NK-92 (cell line): Measurements from ENCODE around the gene GJC1.

Experiments
- DNase-seq: peaks from one replicate; lab custom pipeline; 2025; ENCODE audit not compliant: unreplicated experiment; lab: John Stamatoyannopoulos, UW

GJC1 gene

GRCh38 chr17:44804302-44805089 lies 25.6 kb downstream of the GJC1 start:
- no peak for DNase-seq

- no peak for DNase-seq
These were observed 28.2 kb downstream of the GJC1 start for GRCh38 chr17:44801880-44802279.

- DNase-seq, result no peak
These were observed 31.7 kb downstream of the GJC1 start for GRCh38 chr17:44798356-44798755.

- DNase-seq, result no peak
These were observed 32.3 kb downstream of the GJC1 start for GRCh38 chr17:44797802-44798201.

- no peak for DNase-seq
These were observed 33.4 kb downstream of the GJC1 start for GRCh38 chr17:44796731-44797130.

- no peak for DNase-seq
These were observed 34.2 kb downstream of the GJC1 start for GRCh38 chr17:44795928-44796327.

- no peak for DNase-seq
These were observed 34.7 kb downstream of the GJC1 start for GRCh38 chr17:44795421-44795820.

- DNase-seq, result no peak
These were observed 35.2 kb downstream of the GJC1 start for GRCh38 chr17:44794851-44795413.

GRCh38 chr17:44793885-44794842 lies 35.9 kb downstream of the GJC1 start:
- no peak for DNase-seq

- DNase-seq, result no peak
These were observed 37.8 kb downstream of the GJC1 start for GRCh38 chr17:44792276-44792675.

- no peak for DNase-seq
These were observed 41.9 kb downstream of the GJC1 start for GRCh38 chr17:44788139-44788538.

GRCh38 chr17:44787271-44787940 lies 42.7 kb downstream of the GJC1 start:
- no peak for DNase-seq

GRCh38 chr17:44786551-44787081 lies 43.5 kb downstream of the GJC1 start:
- no peak for DNase-seq

GRCh38 chr17:44785921-44786320 lies 44.2 kb downstream of the GJC1 start:
- no peak for DNase-seq

GRCh38 chr17:44782326-44782850 lies 47.7 kb downstream of the GJC1 start:
- DNase-seq, result no peak

- DNase-seq, result no peak
These were observed 48.3 kb downstream of the GJC1 start for GRCh38 chr17:44781551-44782325.

- no peak for DNase-seq
These were observed 49.1 kb downstream of the GJC1 start for GRCh38 chr17:44780845-44781480.

- no peak for DNase-seq
These were observed 49.9 kb downstream of the GJC1 start for GRCh38 chr17:44780161-44780560.
